ENCODE data around the gene LHX2.

The LHX2 gene

GRCh38 chr9:124047251-124047672, 35.7 kb downstream of the LHX2 start:
- in situ Hi-C loops (cut with MboI; ENCODE audit: low sequenced_read_pairs, unreplicated experiment): no loop called here
- no peak for DNase-seq (ENCODE audit: low spot score)
- TF ChIP-seq, protein P1, sequence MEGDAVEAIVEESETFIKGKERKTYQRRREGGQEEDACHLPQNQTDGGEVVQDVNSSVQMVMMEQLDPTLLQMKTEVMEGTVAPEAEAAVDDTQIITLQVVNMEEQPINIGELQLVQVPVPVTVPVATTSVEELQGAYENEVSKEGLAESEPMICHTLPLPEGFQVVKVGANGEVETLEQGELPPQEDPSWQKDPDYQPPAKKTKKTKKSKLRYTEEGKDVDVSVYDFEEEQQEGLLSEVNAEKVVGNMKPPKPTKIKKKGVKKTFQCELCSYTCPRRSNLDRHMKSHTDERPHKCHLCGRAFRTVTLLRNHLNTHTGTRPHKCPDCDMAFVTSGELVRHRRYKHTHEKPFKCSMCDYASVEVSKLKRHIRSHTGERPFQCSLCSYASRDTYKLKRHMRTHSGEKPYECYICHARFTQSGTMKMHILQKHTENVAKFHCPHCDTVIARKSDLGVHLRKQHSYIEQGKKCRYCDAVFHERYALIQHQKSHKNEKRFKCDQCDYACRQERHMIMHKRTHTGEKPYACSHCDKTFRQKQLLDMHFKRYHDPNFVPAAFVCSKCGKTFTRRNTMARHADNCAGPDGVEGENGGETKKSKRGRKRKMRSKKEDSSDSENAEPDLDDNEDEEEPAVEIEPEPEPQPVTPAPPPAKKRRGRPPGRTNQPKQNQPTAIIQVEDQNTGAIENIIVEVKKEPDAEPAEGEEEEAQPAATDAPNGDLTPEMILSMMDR (IDR thresholded peaks at IDR 0.05; ENCODE audit: borderline replicate concordance, control extremely low read depth, extremely low read depth, insufficient read depth, missing control alignments): no peak

DNA sequence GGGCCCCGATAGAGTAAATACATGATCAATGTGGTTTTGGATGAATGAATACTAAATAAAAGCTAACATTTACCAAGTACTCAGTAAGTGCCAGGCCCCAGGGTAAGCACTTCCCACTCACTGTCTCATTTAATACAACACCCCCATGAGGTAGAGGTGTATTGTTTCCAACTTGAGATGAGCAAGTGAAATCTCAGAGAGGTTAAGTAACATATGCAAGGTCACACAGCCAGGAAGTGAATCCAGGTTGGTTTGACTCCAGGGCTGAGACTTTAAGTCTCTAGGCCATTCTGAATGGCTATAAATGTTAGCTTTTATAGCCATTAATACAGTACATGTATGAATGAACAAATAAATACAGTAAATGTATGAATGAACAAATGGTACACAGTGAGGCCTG, 39.4 kb downstream of the LHX2 start:
- in situ Hi-C loops (cut with MboI; ENCODE audit: low sequenced_read_pairs, unreplicated experiment): no loop called here
- TF ChIP-seq, protein P1 (IDR thresholded peaks at IDR 0.05; ENCODE audit: borderline replicate concordance, control extremely low read depth, extremely low read depth, insufficient read depth, missing control alignments): no peak
- DNase-seq (ENCODE audit: low spot score): no peak

DNA sequence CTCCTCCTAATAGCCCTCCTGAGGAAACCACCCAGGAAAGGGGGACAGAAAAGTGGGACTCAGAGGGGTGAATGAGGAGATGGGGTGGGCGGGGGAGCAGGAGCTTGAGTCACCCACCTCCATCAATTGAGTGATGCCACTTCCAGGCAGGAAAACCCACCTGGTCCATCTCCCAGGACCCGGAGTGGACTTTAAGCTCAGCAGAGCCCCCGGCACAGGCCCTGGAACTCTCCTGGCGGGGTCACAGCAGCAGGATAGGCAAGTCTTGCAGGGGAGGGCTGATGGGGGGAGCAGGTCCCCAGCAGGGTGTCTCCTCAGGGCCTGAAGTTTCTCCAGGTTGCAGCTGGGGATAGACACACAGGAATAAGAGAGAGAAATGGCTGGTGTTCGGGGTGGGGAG, 40.8 kb downstream of the LHX2 start:
- TF ChIP-seq, protein P1 (IDR thresholded peaks at IDR 0.05; ENCODE audit: borderline replicate concordance, control extremely low read depth, extremely low read depth, insufficient read depth, missing control alignments): no peak
- in situ Hi-C loops (cut with MboI; ENCODE audit: low sequenced_read_pairs, unreplicated experiment): no loop called here
- no peak for DNase-seq (ENCODE audit: low spot score)

GRCh38 chr9:124054582-124055227, 43.1 kb downstream of the LHX2 start:
- DNase-seq (ENCODE audit: low spot score): peak; percentile 77
- in situ Hi-C loops (cut with MboI; ENCODE audit: low sequenced_read_pairs, unreplicated experiment): no loop called here
- TF ChIP-seq, protein P1 (IDR thresholded peaks at IDR 0.05; ENCODE audit: borderline replicate concordance, control extremely low read depth, extremely low read depth, insufficient read depth, missing control alignments): no peak

- no peak for DNase-seq (ENCODE audit: low spot score)
- in situ Hi-C loops (cut with MboI; ENCODE audit: low sequenced_read_pairs, unreplicated experiment): no loop called here
- TF ChIP-seq, protein P1 (IDR thresholded peaks at IDR 0.05; ENCODE audit: borderline replicate concordance, control extremely low read depth, extremely low read depth, insufficient read depth, missing control alignments): no peak
Observed at GRCh38 chr9:124060844-124061605, 49.5 kb downstream of the LHX2 start.

DNA sequence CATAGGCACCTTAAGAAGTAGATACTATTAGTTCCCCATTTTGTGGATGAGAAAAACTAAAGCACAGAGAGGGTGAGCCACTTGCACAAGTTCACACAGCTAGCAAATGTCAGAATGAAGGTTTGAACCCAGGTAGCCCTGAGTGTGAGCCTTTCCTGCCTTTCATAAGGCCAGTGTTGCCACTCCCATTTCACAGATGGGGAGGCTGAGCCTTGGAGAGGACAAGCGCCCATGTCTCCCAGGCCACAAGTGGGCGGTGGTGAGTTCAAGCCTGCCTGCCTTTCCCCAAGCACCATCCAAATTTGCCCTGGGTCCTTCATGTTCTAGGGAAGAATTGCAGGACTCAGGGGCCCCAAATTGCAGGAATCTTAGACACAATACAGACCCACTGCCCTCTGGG, 50.6 kb downstream of the LHX2 start:
- no peak for DNase-seq (ENCODE audit: low spot score)
- in situ Hi-C loops (cut with MboI; ENCODE audit: low sequenced_read_pairs, unreplicated experiment): no loop called here
- TF ChIP-seq, protein P1 (IDR thresholded peaks at IDR 0.05; ENCODE audit: borderline replicate concordance, control extremely low read depth, extremely low read depth, insufficient read depth, missing control alignments): no peak
